Measurements from ENCODE around the gene PIGQ. TPM values are rescaled to one million over a fixed set of nuclear protein-coding genes. Genes with fewer than 3 reads are reported as not detected.
A peak's percentile ranks its signal among the peaks of the same experiment; 100 is the strongest.

PIGQ gene
- total RNA-seq, 4 donors from 2014 or later = 15.9 to 24.0 (median 20.4) TPM

- Histone ChIP-seq H3K4me1 (peaks cover 11 to 47% (median 12%) of the 10 kb centered on the region in 3 donors), H3K36me3 (peaks cover 0 to 23% (median 0%) of the 10 kb centered on the region in 3 donors), H3K27me3 (no peaks in the 10 kb centered on the region), H3K9me3 (no peaks in the 10 kb centered on the region), H3K4me3 (no peak overlapping the region), H3K27ac (peak overlapping the region in 2 of 4 donors; percentile 29 to 32)
- 37 to 47% methylated on average over 4 to 15 of the region's 28 CpGs for WGBS, 2 donors
- TF ChIP-seq POLR2A (IDR thresholded peaks at IDR 0.05) (no peak), CTCF (IDR thresholded peaks at IDR 0.05) (peak; percentile 62 to 86 (median 71))
- no peak for DNase-seq
- intact Hi-C loops (cut with DNase I) = no loop called here
Observed at GRCh38 chr16:610513-611381, 41.0 kb downstream of the PIGQ start.

GRCh38 chr16:615122-615521, 45.4 kb downstream of the PIGQ start:
- Histone ChIP-seq H3K9me3 (no peaks in the 10 kb centered on the region), H3K36me3 (peaks cover 0 to 41% (median 0%) of the 10 kb centered on the region in 3 donors), H3K27ac (no peak overlapping the region), H3K4me3 (no peak overlapping the region), H3K4me1 (peaks cover 8 to 23% (median 11%) of the 10 kb centered on the region in 3 donors), H3K27me3 (no peaks in the 10 kb centered on the region)
- intact Hi-C loops (cut with DNase I) = no loop called here
- no peak for DNase-seq
- WGBS, 2 donors = 77 to 87% methylated on average over 4 to 9 of the region's 13 CpGs
- TF ChIP-seq POLR2A (IDR thresholded peaks at IDR 0.05) (no peak), CTCF (IDR thresholded peaks at IDR 0.05) (no peak)

- H3K9me3 ChIP-seq = no peaks in the 10 kb centered on the region
- no peak overlapping the region for H3K27ac ChIP-seq
- DNase-seq = no peak
- H3K4me3 ChIP-seq = no peak overlapping the region
- TF ChIP-seq POLR2A (IDR thresholded peaks at IDR 0.05) = no peak
- no peak for TF ChIP-seq CTCF (IDR thresholded peaks at IDR 0.05)
- peaks cover 0 to 45% (median 0%) of the 10 kb centered on the region in 3 donors for H3K36me3 ChIP-seq
- no peaks in the 10 kb centered on the region for H3K27me3 ChIP-seq
- 92 to 95% methylated on average over 7 to 14 of the region's 39 CpGs for WGBS, 2 donors
- peaks cover 7 to 28% (median 9%) of the 10 kb centered on the region in 3 donors for H3K4me1 ChIP-seq
- intact Hi-C loops (cut with DNase I) = no loop called here
Observed at GRCh38 chr16:616733-617586, 47.2 kb downstream of the PIGQ start.

DNA sequence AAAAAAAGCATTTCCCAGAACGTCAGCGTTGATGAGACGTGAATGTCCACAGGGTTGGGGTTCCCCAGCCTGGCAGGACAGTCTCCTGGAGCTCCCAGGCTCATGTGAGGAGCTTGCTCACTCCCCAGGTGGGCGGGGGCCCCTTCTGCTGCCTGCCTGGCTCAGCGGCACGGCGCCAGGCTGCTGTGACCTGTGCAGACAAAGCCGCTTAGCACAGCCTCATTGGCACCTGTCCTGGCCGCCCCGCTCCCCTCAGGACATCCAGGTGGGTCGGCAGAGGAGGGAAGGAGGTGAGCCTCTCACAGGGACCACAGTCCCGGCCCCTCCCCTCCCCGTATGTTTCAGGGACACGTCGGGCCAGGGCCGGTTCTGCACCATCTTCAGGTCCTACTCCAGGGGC, 48.1 kb downstream of the PIGQ start:
- H3K4me1 ChIP-seq = peaks cover 7 to 37% (median 9%) of the 10 kb centered on the region in 3 donors
- H3K9me3 ChIP-seq = no peaks in the 10 kb centered on the region
- no peak for TF ChIP-seq POLR2A (IDR thresholded peaks at IDR 0.05)
- H3K27me3 ChIP-seq = no peaks in the 10 kb centered on the region
- no peak overlapping the region for H3K27ac ChIP-seq
- H3K4me3 ChIP-seq = no peak overlapping the region
- peaks cover 0 to 45% (median 0%) of the 10 kb centered on the region in 3 donors for H3K36me3 ChIP-seq
- DNase-seq = no peak
- WGBS, 2 donors = 58 to 74% methylated on average over 9 to 10 of the region's 16 CpGs
- intact Hi-C loops (cut with DNase I) = no loop called here

DNA sequence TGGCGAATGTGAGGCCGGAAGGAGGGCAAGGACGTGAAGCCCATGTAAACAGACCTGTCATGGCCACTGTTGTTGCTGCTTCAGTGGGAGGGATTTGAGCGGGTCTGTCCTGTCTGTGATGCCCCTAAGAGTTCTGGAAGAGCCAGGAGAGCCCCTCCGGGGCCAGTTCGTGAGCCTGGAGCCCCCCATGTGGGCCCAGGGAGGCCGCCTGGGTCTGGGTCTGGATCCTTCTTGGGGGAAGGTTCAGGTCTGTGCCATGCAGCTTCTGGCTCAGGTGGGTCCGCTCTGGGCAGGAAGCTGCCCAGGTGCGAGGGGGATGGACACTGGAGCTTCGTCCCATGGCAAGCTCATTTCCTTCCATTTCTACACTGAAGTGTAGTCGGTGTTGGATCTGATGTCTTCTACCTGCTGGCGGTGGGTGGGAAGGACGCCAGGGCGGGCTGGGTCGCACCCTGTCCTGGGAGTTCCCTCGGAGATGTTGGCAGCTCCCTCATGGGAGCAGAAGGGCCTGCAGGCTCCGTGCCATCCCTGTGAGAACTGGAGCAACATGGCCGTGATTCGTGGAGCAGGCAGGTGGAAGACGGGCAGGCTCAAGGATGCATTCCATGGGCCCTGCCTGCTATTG, 49.8 kb downstream of the PIGQ start:
- WGBS, 2 donors = 85 to 93% methylated on average over 2 to 17 of the region's 20 CpGs

More for the DNA sequence above, 49.8 kb downstream of the PIGQ start:
- no peak for DNase-seq
- Histone ChIP-seq H3K27me3 (no peaks in the 10 kb centered on the region), H3K27ac (no peak overlapping the region), H3K9me3 (no peaks in the 10 kb centered on the region), H3K4me1 (peaks cover 7 to 41% (median 9%) of the 10 kb centered on the region in 3 donors), H3K36me3 (peaks cover 0 to 33% (median 0%) of the 10 kb centered on the region in 3 donors), H3K4me3 (no peak overlapping the region)
- TF ChIP-seq POLR2A (IDR thresholded peaks at IDR 0.05) (no peak), CTCF (IDR thresholded peaks at IDR 0.05) (no peak)
- intact Hi-C loops (cut with DNase I) = no loop called here
